ENCODE data around the gene SPATC1L.
"Not testable (repeated sequence)": the region's sequence is repeated elsewhere in the genome, so short reads cannot be mapped to it uniquely, and the experiment has no call there.

SPATC1L gene

GRCh38 chr21:46214478-46215340 is 30.4 kb upstream of the SPATC1L start:
- no peak for DNase-seq

GRCh38 chr21:46213620-46214286 is 29.5 kb upstream of the SPATC1L start:
- no peak for DNase-seq

GRCh38 chr21:46212721-46213484 is 28.6 kb upstream of the SPATC1L start:
- no peak for DNase-seq

GRCh38 chr21:46211786-46212720 is 27.8 kb upstream of the SPATC1L start:
- no peak for DNase-seq

- no peak for DNase-seq
These were observed 27.1 kb upstream of the SPATC1L start for GRCh38 chr21:46211376-46211775.

GRCh38 chr21:46210378-46211136 is 26.3 kb upstream of the SPATC1L start:
- no peak for DNase-seq

- DNase-seq: no peak
These were observed 24.8 kb upstream of the SPATC1L start for GRCh38 chr21:46208761-46209721.

- DNase-seq: no peak
These were observed 23.8 kb upstream of the SPATC1L start for GRCh38 chr21:46207920-46208591.

GRCh38 chr21:46207006-46207919 is 23.0 kb upstream of the SPATC1L start:
- no peak for DNase-seq

- no peak for DNase-seq
These were observed 22.1 kb upstream of the SPATC1L start for GRCh38 chr21:46206163-46207005.

- no peak for DNase-seq
These were observed 21.5 kb upstream of the SPATC1L start for GRCh38 chr21:46205766-46206162.

- no peak for DNase-seq
These were observed 20.9 kb upstream of the SPATC1L start for GRCh38 chr21:46205166-46205565.

- no peak for DNase-seq
These were observed 18.9 kb upstream of the SPATC1L start for GRCh38 chr21:46203203-46203600.

- no peak for DNase-seq
These were observed 18.4 kb upstream of the SPATC1L start for GRCh38 chr21:46202592-46203202.

- not testable (repeated sequence) for DNase-seq
These were observed 16.9 kb upstream of the SPATC1L start for GRCh38 chr21:46200877-46201803.
